Vagina (tissue), 2 donors: ENCODE measurements around the gene HDC.

Experiments used
- CTCF ChIP-seq, 3 experiments: fragments of 450-650 bp in 2 of 3; fragments of 200-600 bp in 1 of 3; sonication (generic) in 1 of 3; IDR thresholded peaks; one replicate each; pipeline ENCODE4 v1.5.1; 2017 to 2019; ENCODE audit warnings: antibody characterized with exemption in 3 of 3, mild to moderate bottlenecking in 2 of 3, moderate library complexity in 2 of 3
- POLR2A ChIP-seq, 2 donors: fragments of 450-650 bp; IDR thresholded peaks; one replicate each; pipeline ENCODE4 v1.6.1; 2017; ENCODE audit warnings: antibody characterized with exemption in 2 of 2, mild to moderate bottlenecking in 2 of 2, moderate library complexity in 2 of 2

DNA sequence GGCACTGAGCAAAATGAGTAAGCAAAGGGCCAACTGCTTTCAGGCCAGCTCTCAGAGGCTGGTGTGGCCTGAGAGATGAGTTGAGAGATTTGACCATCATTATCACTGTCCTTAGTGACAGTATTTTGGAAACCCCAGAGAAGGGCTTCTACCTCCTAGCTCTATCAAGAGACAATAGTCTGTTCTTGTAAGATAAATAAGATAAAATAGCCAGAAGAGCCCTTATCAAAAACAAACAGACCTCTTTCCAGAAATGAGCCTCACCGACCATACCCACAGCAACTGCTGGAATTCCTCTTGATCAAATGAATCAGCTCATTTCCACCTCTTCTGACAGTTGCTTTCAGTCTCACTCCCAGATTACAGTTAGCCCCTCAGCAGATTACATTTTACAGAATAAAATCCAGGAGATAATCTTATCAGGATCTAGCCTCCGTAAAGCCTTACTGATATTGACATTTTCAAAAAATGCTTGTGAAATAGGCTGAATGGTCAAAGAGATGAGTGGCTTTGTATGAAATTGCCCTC is 4.5 kb downstream of the HDC start:
- no peak for TF ChIP-seq CTCF (IDR thresholded peaks at IDR 0.05)
- TF ChIP-seq POLR2A (IDR thresholded peaks at IDR 0.05), result no peak
